H9 (cell line): ENCODE data around the gene MERTK. TPM values are rescaled to one million over a fixed set of nuclear protein-coding genes. Genes with fewer than 3 reads are reported as not detected.

ENCODE experiments used
- DNase-seq: peaks from one replicate; pipeline ENCODE4 v3.0.0-alpha.2; 2017
- H2AFZ ChIP-seq: one replicate; pipeline ENCODE4 v1.6.1; 2013; ENCODE audit warnings: mild to moderate bottlenecking, low read length, control low read depth, moderate library complexity
- H2AK5ac ChIP-seq: 2 replicates; pipeline ENCODE4 v1.6.1; 2013; ENCODE audit warnings: low read length, control low read depth, mixed read lengths; ENCODE audit not compliant: insufficient read length
- H2BK120ac ChIP-seq: one replicate; pipeline ENCODE4 v1.6.1; 2013; ENCODE audit warnings: low read depth, mild to moderate bottlenecking, low read length, control low read depth, inconsistent platforms; ENCODE audit not compliant: poor library complexity, severe bottlenecking
- H2BK12ac ChIP-seq: 2 replicates; pipeline ENCODE4 v1.6.1; 2013; ENCODE audit warnings: low read length, control low read depth, mixed read lengths, low read depth; ENCODE audit not compliant: insufficient read length
- H2BK15ac ChIP-seq: 2 replicates; pipeline ENCODE4 v1.6.1; 2013; ENCODE audit warnings: low read depth, low read length, control low read depth
- H2BK20ac ChIP-seq: one replicate; pipeline ENCODE4 v1.6.1; 2013; ENCODE audit warnings: low read depth, mild to moderate bottlenecking, low read length, control low read depth, inconsistent platforms; ENCODE audit not compliant: poor library complexity, severe bottlenecking
- H2BK5ac ChIP-seq: 2 replicates; pipeline ENCODE4 v1.6.1; 2013; ENCODE audit warnings: low read length, control low read depth, mixed read lengths; ENCODE audit not compliant: insufficient read length
- H3K14ac ChIP-seq: 2 replicates; pipeline ENCODE4 v1.6.1; 2013; ENCODE audit warnings: low read length, control low read depth; ENCODE audit not compliant: insufficient read depth
- H3K18ac ChIP-seq: 2 replicates; pipeline ENCODE4 v1.6.1; 2013; ENCODE audit warnings: low read depth, mild to moderate bottlenecking, mixed read lengths, low read length, control low read depth; ENCODE audit not compliant: insufficient read length
- H3K23ac ChIP-seq: 2 replicates; pipeline ENCODE4 v1.6.1; 2013; ENCODE audit warnings: low read length, control low read depth, mixed read lengths, low read depth; ENCODE audit not compliant: insufficient read length
- H3K23me2 ChIP-seq: 2 replicates; pipeline ENCODE4 v1.6.1; 2013; ENCODE audit warnings: low read depth, mild to moderate bottlenecking, mixed read lengths, low read length, control low read depth; ENCODE audit not compliant: insufficient read length, poor library complexity, severe bottlenecking
- H3K27ac ChIP-seq: 2 replicates; pipeline ENCODE4 v1.5.1; 2013; ENCODE audit warnings: low read length, control low read depth, mixed read lengths, low read depth; ENCODE audit not compliant: insufficient read length
- H3K27me3 ChIP-seq: 2 replicates; pipeline ENCODE4 v1.6.1; 2013; ENCODE audit warnings: low read length, control low read depth, inconsistent platforms; ENCODE audit not compliant: insufficient read depth
- H3K4ac ChIP-seq: 2 replicates; pipeline ENCODE4 v1.6.1; 2013; ENCODE audit warnings: low read depth, mild to moderate bottlenecking, control low read depth, inconsistent platforms, low read length, moderate library complexity
- H3K4me1 ChIP-seq: 2 replicates; pipeline ENCODE4 v1.6.1; 2013; ENCODE audit warnings: low read length, control low read depth, inconsistent platforms; ENCODE audit not compliant: insufficient read depth
- H3K4me2 ChIP-seq: 2 replicates; pipeline ENCODE4 v1.6.1; 2013; ENCODE audit warnings: low read length, control low read depth, mixed read lengths; ENCODE audit not compliant: insufficient read length, insufficient read depth
- H3K56ac ChIP-seq: 2 replicates; pipeline ENCODE4 v1.6.1; 2013; ENCODE audit warnings: low read depth, mild to moderate bottlenecking, mixed read lengths, low read length, control low read depth; ENCODE audit not compliant: insufficient read length
- H3K79me1 ChIP-seq: 2 replicates; pipeline ENCODE4 v1.6.1; 2013; ENCODE audit warnings: low read depth, mild to moderate bottlenecking, moderate library complexity, low read length, control low read depth, inconsistent platforms; ENCODE audit not compliant: insufficient read depth, poor library complexity, severe bottlenecking
- H3K79me2 ChIP-seq: 2 replicates; pipeline ENCODE4 v1.6.1; 2013; ENCODE audit warnings: low read length, control low read depth, inconsistent platforms; ENCODE audit not compliant: insufficient read depth
- H3K9ac ChIP-seq: 2 replicates; pipeline ENCODE4 v1.6.1; 2013; ENCODE audit warnings: low read length, control low read depth, mixed read lengths; ENCODE audit not compliant: insufficient read length; ENCODE audit errors: extremely low read depth
- H3K9me3 ChIP-seq: one replicate; pipeline ENCODE4 v1.6.1; 2013; ENCODE audit warnings: low read depth, low read length, inconsistent platforms; ENCODE audit not compliant: control insufficient read depth
- H3T11ph ChIP-seq: one replicate; pipeline ENCODE4 v1.6.1; 2013; ENCODE audit warnings: mild to moderate bottlenecking, low read length, control low read depth, inconsistent platforms
- H4K20me1 ChIP-seq: one replicate; pipeline ENCODE4 v1.6.1; 2013; ENCODE audit not compliant: control insufficient read depth, insufficient read length, insufficient read depth
- H4K5ac ChIP-seq: 2 replicates; pipeline ENCODE4 v1.6.1; 2013; ENCODE audit warnings: low read depth, mild to moderate bottlenecking, mixed read lengths, low read length, control low read depth; ENCODE audit not compliant: insufficient read length
- H4K8ac ChIP-seq: replicated peaks from 2 replicates; pipeline ENCODE4 v1.6.1; 2013; ENCODE audit warnings: low read length, control low read depth, mixed read lengths, low read depth; ENCODE audit not compliant: insufficient read length
- H4K91ac ChIP-seq: 2 replicates; pipeline ENCODE4 v1.6.1; 2013; ENCODE audit warnings: low read depth, mild to moderate bottlenecking, moderate library complexity, mixed read lengths, low read length, control low read depth; ENCODE audit not compliant: insufficient read length
- H3K27ac Mint-ChIP-seq, 3 experiments: 2 replicates in 2 of 3; 3 replicates in 1 of 3; pipeline ENCODE4 v1.8.0; 2020 to 2021; ENCODE audit warnings: mixed read lengths in 3 of 3, mild to moderate bottlenecking in 1 of 3, moderate library complexity in 1 of 3
- H3K27me3 Mint-ChIP-seq: 2 replicates; pipeline ENCODE4 v1.8.0; 2021; ENCODE audit warnings: low read depth, mild to moderate bottlenecking, moderate library complexity, mixed read lengths
- H3K36me3 Mint-ChIP-seq, 3 experiments: 2 replicates in 2 of 3; 3 replicates in 1 of 3; pipeline ENCODE4 v1.8.0; 2020 to 2021; ENCODE audit warnings: low read depth in 3 of 3, mixed read lengths in 3 of 3; ENCODE audit not compliant: insufficient read depth in 1 of 3
- H3K4me1 Mint-ChIP-seq, 2 experiments: 2 replicates each; pipeline ENCODE4 v1.8.0; 2020; ENCODE audit warnings: mixed read lengths in 2 of 2
- H3K4me3 Mint-ChIP-seq, 2 experiments: 2 replicates in 1 of 2; 3 replicates in 1 of 2; pipeline ENCODE4 v1.8.0; 2020 to 2021; ENCODE audit warnings: mild to moderate bottlenecking in 2 of 2, mixed read lengths in 2 of 2, moderate library complexity in 1 of 2
- H3K9me3 Mint-ChIP-seq, 2 experiments: 2 replicates in 1 of 2; 3 replicates in 1 of 2; pipeline ENCODE4 v1.8.0; 2020; ENCODE audit warnings: mild to moderate bottlenecking in 2 of 2, mixed read lengths in 2 of 2, moderate library complexity in 1 of 2
- CTCF ChIP-seq: fragments of 200-600 bp; sonication (generic); conservative IDR thresholded peaks from 3 replicates; pipeline ENCODE4 v1.8.0; 2021; ENCODE audit warnings: antibody characterized with exemption, mild to moderate bottlenecking
- WGBS: extraction: QIAGEN DNeasy Blood & Tissue Kit; methylation state at CpG from one replicate; pipeline ENCODE4 v1.1.7; 2013; ENCODE audit warnings: missing lambda C conversion rate, low lambda C conversion rate, mixed read lengths; ENCODE audit not compliant: insufficient read length; ENCODE audit errors: extremely low coverage; 5-methylcytosine and 5-hydroxymethylcytosine counted together
- total RNA-seq: library from RNA; stranded (reverse); gene quantifications from 2 replicates; pipeline ENCODE4 v1.2.1, GENCODE V29; 2021

MERTK gene
- total RNA-seq, 1 experiment from 2014 or later, result 4.8 TPM

- TF ChIP-seq CTCF, result no peak
- no peak overlapping the region for H2AFZ ChIP-seq
- H4K20me1 ChIP-seq, result no peaks in the 10 kb centered on the region
- peaks cover 12 to 15% of the 10 kb centered on the region in 2 experiments for H3K4me1 Mint-ChIP-seq
- no peak overlapping the region for H2BK15ac ChIP-seq
- DNase-seq, result no peak
- H3K27me3 Mint-ChIP-seq, result no peaks in the 10 kb centered on the region; the same call in 1 of the 2 replicates
- no peaks in the 10 kb centered on the region for H3K9me3 ChIP-seq
- no peak overlapping the region for H3K23ac ChIP-seq
- no peaks in the 10 kb centered on the region for H3K4me1 ChIP-seq
- no peak overlapping the region for H4K5ac ChIP-seq
- H3K56ac ChIP-seq, result no peak overlapping the region
- no peak overlapping the region for H3K14ac ChIP-seq
- H2BK12ac ChIP-seq, result no peak overlapping the region
- no peak overlapping the region for H3K4me3 Mint-ChIP-seq
- H2AK5ac ChIP-seq, result no peak overlapping the region
- no peak overlapping the region for H2BK5ac ChIP-seq
- WGBS, result no CpG with 5 or more reads among the region's 2 CpGs
- H3K9ac ChIP-seq, result no peak overlapping the region
- no peak overlapping the region for H4K8ac ChIP-seq
- no peaks in the 10 kb centered on the region for H3K79me1 ChIP-seq
- peaks cover 13 to 33% (median 15%) of the 10 kb centered on the region in 3 experiments for H3K36me3 Mint-ChIP-seq
- no peaks in the 10 kb centered on the region for H3K27me3 ChIP-seq
- H3K18ac ChIP-seq, result no peak overlapping the region
- H3T11ph ChIP-seq, result no peak overlapping the region
- no peak overlapping the region for H4K91ac ChIP-seq
- no peaks in the 10 kb centered on the region for H3K23me2 ChIP-seq
- H2BK20ac ChIP-seq, result no peak overlapping the region
- no peaks in the 10 kb centered on the region for H3K79me2 ChIP-seq
- no peak overlapping the region for H3K27ac ChIP-seq
- no peak overlapping the region for H2BK120ac ChIP-seq
- no peak overlapping the region for H3K4me2 ChIP-seq
- peaks cover 6 to 10% of the 10 kb centered on the region in 2 experiments; a peak in 3 of 5 replicates for H3K9me3 Mint-ChIP-seq
- H3K4ac ChIP-seq, result no peak overlapping the region
- no peak overlapping the region for H3K27ac Mint-ChIP-seq
These were observed 83.3 kb downstream of the MERTK start for GRCh38 chr2:111981666-111982065.
